HG02798 (cell line): ENCODE results near the gene GAS2.
"Not testable (repeated sequence)": the region's sequence is repeated elsewhere in the genome, so short reads cannot be mapped to it uniquely, and the experiment has no call there.

Experiments used
- ATAC-seq: cut with Tn5 transposase; IDR thresholded peaks from one replicate; pipeline ENCODE4 v1.9.1; 2021; ENCODE audit warnings: mild to moderate bottlenecking; ENCODE audit not compliant: unreplicated experiment, poor library complexity

Gene GAS2

DNA sequence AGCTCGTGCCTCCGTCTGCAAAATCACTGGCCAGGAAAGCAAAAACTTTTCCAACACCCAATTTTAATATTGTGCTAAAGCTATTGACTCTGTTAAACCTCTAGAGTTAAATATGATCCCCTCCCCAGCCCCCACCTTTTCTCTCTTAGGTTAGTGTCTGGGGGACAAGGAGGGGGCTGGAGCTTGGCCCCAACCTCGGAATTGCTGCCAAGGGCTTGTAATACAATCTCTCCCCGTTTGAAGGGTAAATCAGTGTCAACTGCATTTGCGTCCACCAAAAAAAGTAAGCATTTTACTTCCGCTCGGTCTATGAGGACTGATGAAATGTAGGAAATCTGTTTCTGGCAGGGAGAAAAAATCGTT, at the start of gene GAS2:
Gene GAS2, plus strand, starts transcription at position 287 of the 363 bp plus-strand sequence. CDS start 8,259 bp downstream, outside the sequence.
- ATAC-seq, result peak; percentile 6

DNA sequence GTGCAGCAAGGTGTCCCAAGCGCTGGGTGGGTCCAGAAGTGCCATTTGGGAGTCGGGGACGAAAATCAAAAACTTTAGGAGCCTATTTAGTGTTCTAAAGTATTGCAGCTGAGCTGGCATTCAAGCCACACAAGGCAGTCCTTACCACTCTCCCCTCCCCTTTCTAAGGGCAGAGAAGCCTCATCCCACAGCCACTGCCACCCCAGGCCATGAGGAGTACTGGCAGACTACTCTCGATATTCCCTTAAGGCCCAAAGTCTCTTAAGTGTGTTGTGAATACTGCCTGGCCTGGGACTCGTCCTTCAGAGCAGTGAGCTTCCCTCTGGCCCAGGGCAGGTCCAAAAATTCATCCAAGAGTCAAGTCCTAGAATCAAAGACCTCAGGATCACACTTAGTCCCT, 48.5 kb upstream of the GAS2 start:
- ATAC-seq, result no peak

DNA sequence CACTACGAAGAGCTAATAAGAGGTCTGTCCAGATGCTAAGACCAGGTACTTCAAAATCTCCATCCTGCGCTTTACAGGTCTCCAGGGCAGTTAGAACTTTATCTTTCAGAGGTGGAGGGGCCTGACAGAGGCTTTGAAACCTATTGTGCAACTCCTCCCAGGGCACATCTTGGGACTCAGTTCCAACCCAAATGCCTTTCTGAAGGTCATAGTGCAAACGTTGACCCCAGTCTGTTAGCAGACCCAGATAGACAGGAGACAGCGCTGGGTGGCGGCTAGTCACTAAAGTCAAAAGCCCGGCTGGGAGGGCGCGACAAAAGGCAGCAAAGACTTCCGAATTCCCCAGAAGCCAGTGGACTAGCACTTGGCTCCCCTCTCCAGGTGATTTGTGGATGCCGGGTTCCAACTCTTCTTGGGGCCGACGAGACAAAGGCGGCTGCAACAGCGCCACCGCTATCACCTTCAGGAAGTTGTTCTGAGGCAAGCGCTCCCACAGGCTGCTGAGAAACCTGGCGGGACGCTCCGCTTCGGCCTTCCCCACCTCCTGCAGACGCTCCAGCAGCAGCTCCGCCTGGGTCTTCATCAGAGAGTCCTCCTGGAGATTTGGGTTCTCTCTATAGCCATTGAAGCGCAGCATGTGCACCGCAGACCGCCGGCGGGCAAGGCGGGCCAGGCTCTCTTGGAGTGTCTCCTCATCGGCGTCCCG, 41.5 kb upstream of the GAS2 start:
- ATAC-seq, result peak; percentile 59

DNA sequence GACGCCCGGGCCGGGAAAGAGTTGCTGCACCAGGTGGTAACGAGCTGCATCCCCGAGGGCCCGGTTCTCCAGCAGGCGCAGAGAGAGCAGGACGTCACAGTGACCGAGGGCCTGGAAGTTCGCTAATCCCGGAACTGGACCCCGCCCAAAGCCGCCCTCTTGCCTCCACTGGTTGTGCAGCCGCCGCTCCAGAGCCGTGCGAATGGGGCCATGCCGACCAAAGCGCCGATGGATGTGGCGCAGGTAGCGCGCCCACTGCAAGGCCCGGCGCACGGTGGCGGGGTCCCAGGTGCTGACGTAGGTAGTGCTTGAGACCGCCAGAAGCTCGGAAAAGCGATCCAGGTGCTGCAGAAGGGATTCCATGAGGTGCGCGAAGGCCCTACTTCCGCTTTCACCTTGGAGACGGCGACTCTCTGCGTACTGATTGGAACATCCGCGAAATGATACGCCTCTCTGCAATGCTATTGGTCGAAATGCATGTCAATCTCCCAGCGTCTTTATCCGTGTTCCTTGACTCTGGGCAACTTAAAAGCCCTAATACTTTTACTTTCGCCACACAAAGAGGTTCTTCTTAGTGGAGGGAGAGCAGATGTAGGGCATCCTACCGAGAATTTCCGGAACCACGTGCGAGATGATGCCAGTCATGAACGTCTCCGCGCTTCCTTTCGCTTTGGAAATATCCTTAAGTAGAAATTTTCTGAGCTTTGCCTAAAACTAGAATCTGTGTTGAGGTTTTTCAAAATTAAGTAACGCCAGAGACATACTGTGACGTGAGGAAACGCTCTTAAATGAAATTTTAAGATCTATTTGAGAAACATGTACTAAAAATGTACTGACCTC, 40.7 kb upstream of the GAS2 start, which contains the start of gene FANCF:
Gene FANCF, minus strand, starts transcription at position 376 of the 840 bp plus-strand sequence. Its CDS starts 13 bp downstream, at position 363.
- ATAC-seq, result peak; percentile 98

DNA sequence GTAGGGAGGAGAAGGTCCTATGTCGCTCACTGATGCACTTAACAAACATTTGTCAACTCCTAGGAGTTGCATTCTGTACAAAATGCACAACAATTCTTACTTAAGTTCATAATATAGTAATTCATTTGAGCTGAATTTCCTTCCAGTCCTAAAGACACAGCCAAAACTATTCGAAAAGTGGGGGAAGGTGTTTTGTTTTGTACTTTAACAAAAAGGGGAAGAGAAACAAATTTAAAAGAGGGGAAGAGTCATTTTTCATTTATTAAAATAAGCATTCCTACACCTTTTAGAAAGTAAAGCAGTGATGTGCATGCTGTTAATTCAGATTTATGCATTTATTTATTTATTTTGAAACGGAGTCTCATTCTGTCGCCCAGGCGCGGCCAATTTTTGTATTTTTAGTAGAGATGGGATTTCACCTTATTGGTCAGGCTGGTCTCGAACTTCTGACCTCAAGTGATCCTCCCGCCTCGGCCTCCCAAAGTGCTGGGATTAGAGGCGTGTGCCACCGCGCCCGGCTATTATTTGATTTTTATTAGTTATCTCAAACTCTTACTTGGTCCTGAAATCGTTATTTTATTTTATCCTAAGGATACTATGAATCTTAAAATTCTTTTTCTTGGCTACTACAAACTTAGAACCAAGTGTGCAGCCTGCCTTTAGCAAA, 39.7 kb upstream of the GAS2 start:
- no peak for ATAC-seq

- ATAC-seq, result no peak
Measured at GRCh38 chr11:22627421-22627820, 39.0 kb upstream of the GAS2 start.

DNA sequence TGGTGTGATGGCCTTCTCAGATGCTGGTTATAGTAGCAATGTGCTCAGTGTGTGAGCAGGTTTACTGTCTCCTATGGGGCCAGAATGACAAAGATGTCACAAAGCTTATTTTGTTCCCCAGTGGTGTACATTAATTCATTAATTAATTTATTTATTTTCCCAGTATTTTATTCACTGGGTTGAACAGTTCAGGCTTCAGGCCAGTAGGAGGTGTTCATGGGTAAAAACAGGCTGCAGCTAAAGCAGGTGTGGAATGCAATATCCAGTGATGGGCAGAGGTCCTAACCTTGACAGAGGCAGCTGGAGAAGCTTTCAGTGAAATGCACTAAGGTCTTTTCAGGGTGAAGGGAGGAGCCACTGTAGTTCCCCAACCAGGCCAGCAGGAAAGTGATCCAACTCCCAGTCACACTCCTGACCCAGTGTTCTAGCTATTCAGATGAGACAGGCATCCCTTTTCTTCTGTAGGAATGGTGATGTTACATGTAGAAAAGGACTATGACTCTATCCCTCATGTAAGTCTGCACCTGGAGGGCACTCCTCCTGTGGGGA, 33.0 kb upstream of the GAS2 start:
- ATAC-seq, result no peak

- no peak for ATAC-seq
Measured at GRCh38 chr11:22634897-22635629, 31.3 kb upstream of the GAS2 start.

GRCh38 chr11:22635689-22636088, 30.7 kb upstream of the GAS2 start:
- ATAC-seq, result no peak

DNA sequence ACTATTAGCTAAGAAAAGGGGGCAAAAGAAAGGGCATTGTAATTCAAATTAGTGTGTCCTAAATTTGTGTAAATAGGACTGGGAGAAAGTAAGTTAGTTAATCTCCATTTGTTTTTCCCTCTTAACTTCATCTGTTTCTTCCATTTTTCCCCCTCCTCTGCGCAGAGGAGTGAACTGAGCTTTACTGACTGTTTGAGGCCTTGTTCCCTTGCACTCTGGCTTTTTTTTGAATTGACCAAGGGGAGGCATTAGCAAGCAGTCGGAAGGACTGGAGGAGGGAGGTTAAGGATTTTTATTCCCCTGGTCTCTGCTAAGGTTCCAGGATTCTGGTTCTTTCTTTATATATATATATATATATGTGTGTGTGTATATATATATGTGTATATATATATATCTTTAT, 25.5 kb upstream of the GAS2 start:
- no peak for ATAC-seq

GRCh38 chr11:22641559-22641958, 24.9 kb upstream of the GAS2 start:
- ATAC-seq, result no peak

DNA sequence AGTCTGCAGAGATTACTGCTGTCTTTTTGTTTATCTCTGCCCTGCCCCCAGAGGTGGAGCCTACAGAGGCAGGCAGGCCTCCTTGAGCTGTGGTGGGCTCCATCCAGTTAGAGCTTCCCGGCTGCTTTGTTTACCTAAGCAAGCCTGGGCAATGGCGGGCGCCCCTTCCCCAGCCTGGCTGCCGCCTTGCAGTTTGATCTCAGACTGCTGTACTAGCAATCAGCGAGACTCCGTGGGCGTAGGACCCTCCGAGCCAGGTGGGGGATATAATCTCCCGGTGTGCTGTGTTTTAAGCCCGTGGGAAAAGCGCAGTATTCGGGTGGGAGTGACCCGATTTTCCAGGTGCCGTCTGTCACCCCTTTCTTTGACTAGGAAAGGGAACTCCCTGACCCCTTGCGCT, 14.1 kb upstream of the GAS2 start:
- not testable (repeated sequence) for ATAC-seq

DNA sequence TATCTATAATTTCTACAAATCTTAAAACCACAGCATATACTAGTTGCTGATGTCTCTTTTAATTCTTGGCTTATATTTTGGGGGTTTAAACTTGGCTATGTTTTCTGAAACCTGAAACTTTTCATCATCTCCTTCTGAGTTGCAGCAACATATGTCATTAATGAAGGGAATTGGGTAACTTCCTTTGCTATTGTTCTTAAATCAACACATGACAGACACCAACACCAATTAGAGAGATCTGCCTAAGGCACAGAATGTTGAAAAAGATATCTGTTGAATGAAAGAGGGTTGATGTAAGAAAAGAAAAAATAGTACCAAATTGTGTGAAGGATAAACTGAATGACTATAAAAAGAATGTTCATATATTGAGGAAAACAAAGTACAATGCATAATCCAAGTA, 10.3 kb upstream of the GAS2 start:
- ATAC-seq, result no peak

DNA sequence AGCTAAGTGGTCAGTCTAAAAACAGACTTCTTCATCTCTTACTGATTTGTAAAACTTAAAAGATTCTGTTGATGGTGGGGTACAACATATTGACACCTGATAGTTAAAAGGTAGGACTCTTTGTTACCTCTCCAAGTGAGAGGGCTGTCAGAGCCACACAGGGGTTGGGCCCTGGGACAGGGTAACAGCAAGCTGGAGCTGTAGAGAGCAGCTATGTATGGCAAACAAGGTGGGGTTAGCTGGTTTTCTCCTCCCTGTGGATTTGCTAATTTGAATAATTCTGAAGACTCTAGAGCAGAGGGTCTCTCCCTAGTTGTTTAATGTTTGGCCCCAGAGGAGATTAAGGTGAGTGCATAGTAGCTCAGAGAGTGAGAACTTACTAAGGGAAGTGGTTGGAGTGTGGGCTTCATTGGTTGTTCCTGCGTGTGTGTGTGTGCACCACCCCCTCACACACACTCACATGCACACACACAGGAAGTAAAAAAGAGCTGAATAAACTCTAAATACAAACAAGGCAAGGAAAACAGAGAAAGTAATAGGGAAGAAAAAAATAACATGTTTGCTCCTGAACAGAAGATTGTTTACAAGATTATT, 9.2 kb upstream of the GAS2 start:
- peak; percentile 84 for ATAC-seq

DNA sequence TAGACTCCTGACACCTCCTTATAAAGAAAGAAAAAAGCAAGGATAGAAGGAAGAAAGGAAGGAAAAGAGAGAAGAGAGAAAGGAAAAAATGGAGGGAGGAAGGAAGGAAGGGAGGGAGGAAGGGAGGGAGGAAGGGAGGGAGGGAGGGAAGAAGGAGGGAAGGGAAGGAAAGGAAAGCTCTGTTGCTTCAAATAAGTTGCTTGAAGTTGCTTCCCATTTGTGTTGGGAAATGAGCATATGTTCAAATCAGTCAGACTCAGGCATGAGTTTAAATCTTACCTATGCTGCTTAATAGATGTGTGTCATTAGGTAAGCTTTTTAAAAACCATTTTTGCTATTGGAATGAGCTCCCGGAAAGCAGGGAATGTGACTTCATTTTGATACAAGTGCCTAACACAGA, 6.6 kb upstream of the GAS2 start:
- ATAC-seq, result no peak

DNA sequence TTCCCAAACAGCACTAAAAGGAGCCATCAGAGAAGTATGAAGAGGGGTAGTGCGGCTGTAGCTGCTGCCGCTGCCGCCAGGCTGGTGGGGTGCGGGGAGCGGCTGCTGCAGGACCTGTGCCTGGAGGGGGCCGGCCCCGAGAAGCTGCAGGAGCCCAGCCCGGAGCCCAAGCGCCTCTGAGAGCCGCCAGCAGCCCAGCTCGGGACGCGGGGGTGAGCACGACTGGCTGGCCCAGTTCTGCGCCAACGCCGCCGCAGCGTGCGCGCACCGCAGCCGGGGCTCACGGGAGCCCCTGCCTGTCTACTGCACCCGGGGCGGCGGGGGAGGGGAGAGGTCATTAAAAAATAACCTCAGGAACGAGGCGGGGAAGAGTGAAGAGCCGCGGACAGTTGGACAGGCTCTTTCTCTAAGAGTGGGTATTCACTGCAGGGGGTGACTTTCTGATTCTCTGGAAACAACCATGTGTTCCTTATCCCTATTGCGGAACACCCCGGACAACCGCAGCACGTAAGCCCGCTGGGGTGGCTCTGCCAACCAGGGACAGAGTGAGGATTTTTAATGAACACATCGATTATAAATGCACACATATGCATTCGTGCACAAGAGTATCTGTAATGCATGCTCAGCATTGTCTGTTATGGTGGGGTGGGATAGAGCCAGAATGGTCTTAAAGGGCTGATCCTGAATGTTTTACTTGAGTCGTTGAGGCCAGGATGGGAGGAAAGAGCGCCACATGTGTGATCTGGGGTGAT, 453 bp downstream of the GAS2 start:
- ATAC-seq, result peak; percentile 61

DNA sequence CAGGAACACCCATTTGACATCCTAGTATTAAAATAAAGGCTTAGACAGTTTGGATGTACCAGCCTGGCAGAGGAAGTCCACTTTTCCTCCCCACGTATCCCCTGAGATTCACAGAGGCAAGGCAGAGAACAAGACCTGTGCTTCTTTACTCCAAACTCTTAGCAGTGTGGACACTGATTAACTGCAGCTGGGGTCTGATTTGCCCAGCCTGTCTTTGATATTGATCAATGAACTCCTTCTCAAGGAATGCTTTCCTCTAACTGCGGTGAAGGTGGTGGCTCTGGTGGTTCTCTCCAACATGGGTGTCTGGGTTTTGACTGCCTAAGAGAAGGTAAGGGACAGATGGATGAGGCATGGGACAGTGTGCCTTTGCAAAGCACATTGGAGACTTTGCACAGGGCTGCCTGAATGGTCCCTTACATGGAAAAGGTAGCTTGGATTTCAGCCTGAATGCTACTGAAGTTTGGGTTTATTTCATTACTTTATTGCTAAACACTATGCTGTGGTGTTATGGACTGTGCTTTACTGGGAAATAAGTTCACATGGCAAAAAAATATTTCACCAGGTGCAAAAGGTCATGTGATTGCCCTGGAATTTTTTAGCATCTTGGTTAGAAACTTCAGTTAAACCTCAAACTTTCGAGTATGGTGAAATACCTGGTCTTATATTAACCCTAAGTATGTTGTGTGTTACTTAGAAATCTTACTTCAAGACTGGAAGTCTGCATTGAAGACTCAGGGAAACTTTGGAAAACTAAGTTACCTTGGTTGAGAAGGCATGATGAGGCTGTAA, 1.8 kb downstream of the GAS2 start:
- ATAC-seq, result peak; percentile 24

DNA sequence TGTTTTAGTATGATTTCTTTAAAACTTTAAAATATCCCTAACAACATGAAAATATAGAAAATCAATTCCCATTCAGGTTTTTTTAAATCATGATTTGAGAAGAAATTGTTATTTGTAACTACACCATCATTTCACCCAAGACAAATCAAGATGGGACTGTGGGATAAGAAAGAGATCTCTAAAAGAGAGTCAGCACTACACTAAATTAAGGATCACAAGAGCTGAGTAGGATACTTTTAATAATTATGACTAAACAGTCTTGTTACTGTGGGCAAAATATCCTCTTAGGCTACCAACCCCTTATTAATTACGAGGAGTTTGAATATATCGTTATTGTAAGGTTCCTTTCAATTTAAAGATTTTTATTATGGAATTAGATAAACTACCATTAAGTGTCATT, 3.0 kb downstream of the GAS2 start:
- no peak for ATAC-seq
